A204.1 (cell line): ENCODE results near the gene VWA3A.
"Not testable (repeated sequence)": the region's sequence is repeated elsewhere in the genome, so short reads cannot be mapped to it uniquely, and the experiment has no call there.

ENCODE experiments used
- FAIRE-seq: peaks from 2 replicates; lab custom pipeline; 2012; peaks lifted over from hg19 to GRCh38; lab: Jason Lieb, UNC

Gene VWA3A

DNA sequence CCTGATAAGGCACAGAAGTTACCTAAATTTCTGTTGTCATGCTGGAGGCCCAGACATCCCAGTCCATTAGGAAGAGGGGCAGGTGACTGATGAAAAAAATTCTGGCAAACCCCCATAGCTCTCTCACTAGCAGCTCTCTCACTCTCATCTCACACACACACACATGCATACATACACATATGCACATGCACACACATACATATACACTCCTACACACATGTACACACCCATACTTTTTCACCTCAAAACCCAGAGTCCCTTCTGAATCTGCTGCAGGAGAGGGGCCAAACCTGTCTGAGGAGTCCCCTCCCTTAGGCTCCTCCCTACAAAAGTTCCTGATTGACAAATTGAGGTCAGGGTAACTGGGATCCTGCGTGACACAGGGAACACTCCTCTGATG lies 47.4 kb downstream of the VWA3A start:
- no peak for FAIRE-seq

DNA sequence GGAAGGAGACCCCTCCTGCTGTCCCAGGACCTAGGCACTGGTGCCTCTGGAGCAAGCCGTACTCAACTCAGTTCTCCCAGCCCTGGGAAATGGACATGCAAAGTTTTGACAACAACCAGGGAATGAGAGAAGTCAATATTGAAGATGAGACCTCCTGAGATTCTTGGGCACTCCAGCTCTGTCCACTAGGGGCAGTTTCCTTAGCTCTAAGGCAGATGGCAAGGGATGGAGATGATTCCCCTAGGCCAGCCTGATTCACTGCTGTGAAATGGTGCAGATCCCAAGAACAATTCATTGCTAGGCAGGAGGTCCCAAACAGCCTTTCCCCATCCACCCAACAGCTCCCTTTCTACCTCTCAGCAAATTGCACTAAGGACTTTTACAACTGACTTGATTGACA lies 49.4 kb downstream of the VWA3A start:
- no peak for FAIRE-seq

DNA sequence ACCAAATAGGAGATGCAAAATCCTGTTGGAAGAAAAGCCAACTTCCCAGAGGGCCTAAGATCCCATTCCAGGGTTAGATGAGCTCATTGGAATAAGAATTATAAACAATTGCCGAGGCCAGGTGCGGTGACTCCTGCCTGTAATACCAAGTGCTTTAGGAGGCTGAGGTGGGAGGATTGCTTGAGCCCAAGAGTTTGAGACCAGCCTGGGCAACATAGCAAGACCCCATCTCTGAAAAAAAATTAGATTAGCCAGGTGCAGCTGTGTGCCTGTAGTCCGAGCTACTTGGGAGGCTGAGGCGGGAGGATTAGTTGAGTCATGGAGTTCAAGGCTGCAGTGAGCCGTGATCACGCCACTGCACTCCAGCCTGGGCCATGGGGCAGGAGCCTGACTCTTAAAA lies 52.2 kb downstream of the VWA3A start:
- FAIRE-seq: no peak

DNA sequence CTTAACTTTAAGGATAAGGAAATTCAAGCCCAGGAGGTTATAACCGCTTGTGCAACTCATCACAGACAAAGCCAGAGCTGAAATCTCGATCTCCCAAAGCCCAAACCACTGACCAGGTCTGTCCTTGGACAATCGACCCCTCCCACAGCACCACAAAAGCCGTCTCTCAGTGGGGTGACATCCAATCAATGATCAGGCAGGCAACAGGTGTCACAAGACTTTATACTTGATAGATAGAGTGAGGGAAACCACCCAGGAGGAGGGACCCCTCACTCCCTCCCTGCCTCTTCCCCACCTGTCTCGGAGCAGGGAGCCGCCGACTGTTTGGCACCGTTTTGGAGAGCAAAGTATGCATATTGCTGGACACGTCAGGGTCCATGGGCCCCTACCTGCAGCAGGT lies 55.5 kb downstream of the VWA3A start:
- FAIRE-seq: no peak

DNA sequence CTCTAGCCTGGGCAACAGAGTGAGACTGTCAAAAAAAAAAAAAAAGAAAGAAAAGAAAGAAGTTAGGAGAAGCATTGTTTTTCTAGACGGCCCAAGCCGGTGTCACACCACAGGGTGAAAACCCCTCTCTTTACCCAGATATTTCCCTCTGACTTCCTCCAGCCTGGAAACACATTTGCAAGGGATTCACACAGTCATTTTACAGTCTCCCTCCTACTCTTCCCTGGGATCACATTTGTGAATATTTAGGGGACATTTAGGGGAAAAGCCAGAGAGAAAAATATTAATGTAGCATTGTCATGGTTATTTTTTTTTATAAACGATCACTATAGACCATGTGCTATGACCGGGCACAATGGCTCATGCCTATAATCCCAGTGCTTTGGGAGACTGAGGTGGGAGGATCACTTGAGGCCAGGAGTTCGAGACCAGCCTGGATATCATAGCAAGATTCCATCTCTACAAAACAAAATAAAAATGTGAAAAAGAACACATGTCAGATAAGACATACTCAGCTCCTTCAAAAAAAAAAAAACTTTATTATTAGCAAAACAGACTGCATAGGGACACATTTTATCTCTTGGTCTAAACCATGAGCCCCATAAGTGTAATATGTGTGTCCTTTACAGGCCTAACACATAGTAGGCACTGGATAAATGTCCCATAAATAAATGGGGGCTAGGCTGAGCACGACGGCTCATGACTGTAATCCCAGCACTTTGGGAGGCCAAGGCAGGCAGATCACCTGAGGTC lies 59.1 kb downstream of the VWA3A start:
- no peak for FAIRE-seq

DNA sequence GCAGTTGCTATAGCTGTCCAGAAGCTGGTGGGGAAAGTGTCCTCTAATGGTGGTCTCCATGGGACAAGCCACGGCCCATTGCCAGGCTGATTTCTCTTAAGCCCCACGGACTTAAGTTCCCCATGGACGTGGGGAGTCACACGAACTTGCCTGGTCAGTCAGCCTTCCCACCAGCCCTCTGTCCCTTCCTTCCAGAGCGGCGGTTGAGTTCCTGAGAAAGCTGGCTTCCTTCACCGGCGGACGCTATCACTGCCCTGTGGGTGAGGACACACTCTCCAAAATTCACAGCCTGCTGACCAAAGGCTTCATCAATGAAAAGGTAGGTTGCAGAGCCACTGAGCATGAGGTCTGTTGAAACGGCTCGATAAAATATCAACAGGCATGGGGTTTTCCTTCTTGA lies 60.0 kb downstream of the VWA3A start:
- FAIRE-seq: no peak

DNA sequence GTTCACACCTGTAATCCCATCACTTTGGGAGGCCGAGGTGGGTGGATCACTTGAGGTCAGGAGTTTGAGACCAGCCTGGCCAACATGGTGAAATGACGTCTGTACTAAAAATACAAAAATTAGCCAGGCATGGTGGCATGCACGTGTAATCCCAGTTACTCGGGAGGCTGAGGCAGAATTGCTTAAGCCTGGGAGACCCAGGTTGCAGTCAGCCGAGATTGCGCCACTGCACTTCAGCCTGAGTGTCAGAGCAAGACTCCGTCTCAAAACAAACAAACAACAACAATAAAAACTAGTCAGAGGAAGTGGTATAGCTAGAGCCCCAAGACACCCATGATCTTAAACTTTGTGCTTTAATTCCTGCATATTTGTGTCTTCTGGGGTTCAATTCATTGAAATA lies 60.7 kb downstream of the VWA3A start:
- not testable (repeated sequence) for FAIRE-seq

DNA sequence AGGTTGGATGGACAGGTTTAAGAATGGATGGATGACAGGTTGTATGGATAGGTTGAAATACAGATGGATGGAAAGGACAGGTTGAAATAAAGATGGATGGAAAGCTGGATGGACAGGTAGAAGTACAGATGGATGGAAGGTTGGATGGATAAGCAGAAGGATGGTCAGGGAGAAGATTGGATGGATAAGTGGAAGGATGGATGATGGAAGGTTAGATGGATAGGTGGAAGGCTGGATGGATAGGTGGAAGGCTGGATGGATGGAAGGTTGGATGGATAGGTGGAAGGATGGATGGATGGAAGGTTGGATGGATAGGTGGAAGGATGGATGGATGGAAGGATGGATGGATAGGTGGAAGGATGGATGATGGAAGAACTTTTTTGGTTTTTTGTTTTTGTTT lies 69.1 kb downstream of the VWA3A start:
- FAIRE-seq: no peak

DNA sequence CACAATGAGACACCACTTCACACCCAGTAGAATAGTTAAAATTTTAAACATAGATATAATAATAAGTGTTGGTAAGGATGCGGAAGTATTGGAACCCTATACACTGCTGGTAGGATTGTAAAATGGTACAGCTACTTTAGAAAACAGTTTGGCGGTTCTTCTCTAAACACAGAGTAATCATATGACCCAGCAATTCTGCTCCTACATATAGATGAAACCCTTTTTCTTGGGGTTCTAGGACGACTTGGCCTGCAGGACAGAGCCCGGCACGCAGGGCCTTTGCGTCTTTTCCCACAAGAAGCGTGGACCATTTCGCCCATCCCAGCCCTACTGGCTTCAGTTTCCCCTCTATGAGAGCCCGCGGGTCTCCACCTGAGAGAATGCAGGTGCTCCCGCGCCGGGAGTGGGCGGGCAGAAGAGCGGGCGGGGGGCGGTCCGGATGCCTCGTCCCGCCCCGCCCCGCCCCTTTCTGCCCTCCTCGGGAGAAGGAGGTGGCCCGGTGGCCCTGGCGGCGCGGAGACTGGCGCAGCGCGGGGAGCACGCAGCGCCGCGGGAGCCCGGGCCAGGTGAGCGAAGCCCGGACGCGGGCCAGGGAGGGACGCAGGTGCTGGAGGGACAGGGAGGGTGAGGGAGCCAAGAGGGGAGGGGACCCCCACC lies 69.8 kb downstream of the VWA3A start, which contains the start of gene SDR42E2:
SDR42E2 (plus strand) TSS at position 508 of the 657 bp plus-strand sequence. CDS start 3,077 bp downstream, outside the sequence.
- FAIRE-seq: no peak

DNA sequence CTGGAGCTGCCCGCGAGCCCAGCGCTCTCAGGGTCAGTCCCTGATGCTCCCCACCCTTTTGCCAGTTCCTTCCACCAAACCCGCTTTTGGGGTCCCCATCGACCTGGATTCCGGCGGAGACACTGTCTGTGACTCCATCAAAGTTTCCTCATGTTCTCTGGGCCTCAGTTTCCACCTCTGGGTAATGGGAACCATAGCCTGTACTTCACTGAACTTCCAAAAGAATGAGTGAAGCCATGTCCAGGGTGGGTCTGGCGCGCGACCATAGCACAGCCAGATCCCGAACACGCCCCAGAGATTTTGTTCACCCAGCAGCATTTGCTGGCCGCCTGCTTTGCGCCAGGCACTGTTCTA lies 70.3 kb downstream of the VWA3A start:
- FAIRE-seq: no peak

DNA sequence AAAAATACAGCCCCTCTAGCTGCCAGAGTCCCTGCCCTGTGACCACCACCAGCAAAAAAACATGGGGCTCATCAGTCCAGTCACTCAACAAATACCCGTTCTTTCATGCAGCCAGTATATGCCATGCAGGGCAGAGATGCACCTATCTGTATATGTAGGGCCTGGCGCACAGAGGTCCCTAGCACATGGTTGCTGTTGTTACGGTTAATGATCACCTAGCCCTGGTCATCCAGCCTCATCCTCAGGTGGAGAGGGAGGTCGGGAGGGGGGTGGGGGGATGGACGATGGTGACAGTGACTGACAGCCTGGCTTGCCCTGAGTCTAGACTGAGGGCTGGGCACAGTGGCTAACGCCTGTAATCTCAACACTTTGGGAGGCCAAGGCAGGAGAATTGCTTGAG lies 71.5 kb downstream of the VWA3A start:
- no peak for FAIRE-seq

DNA sequence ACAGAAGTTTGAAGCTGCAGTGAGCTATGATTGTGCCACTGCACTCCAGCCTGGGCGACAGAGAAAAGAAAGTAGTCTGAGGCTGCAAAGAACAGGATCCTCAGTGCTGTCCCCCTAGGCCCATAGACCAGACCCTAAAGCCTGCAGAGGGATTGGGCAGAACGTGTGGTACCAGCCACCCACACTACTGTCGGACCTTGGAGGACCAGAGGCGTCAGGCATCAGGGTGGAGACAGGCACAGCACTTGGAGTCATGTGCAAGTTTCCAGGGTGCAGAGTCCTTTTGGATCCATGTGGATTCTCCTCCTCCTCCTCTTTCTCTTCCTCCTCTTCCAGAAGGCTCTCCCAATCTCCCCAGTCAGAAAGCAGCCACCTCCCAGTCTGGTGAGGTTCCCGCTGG lies 72.1 kb downstream of the VWA3A start:
- no peak for FAIRE-seq

DNA sequence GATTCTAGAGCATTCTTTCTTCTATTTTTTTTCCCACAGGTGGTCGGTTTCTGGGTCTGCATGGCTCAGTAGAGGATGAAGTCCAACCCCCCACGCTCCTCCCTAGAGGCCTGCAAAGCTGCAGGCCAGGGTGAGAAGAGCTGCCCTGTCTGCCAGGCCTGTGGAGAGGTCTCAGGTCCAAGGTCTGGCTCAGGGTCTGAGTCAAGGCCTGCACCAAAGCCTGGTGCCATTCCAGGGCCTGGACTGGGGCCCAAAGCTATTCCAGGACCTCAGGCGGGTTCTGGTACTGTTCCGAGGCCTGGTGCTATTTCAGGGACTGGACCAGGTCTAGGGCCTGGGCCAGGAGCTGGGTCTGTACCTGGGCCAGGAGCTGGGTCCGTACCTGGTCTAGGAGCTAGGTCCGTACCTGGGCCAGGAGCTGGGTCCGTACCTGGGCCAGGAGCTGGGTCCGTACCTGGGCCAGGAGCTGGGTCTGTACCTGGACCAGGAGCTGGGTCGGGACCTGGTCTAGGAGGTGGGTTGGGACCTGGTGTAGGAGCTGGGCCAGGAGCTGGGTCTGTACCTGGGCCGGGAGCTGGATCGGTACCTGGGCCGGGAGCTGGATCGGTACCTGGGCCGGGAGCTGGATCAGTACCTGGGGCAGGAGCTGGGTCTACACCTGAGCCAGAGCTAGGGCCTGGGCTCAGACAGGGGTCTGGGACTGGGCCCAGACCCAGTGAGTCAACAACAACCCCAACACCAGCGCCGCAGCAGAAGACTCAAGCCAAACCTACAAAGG lies 73.4 kb downstream of the VWA3A start:
- FAIRE-seq: no peak

DNA sequence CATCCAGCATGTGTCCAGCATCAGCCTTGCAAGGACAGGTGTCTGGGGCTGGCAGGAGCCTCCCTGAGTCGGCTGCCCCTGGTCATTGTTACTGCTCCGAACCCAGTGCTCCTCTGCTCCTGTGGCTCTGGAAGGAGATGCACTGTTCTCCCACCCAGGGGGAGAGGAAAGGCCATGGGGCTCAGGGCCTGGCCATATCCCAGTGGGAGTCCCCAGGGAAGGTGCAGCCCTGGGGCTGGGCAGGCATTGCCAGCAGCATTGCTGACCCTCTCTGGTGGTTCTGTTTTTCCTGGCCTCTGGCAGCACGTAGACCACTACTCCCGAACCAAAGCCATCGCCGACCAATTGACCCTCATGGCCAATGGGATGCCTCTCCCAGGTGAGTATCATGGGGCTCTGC lies 79.6 kb downstream of the VWA3A start:
- no peak for FAIRE-seq

DNA sequence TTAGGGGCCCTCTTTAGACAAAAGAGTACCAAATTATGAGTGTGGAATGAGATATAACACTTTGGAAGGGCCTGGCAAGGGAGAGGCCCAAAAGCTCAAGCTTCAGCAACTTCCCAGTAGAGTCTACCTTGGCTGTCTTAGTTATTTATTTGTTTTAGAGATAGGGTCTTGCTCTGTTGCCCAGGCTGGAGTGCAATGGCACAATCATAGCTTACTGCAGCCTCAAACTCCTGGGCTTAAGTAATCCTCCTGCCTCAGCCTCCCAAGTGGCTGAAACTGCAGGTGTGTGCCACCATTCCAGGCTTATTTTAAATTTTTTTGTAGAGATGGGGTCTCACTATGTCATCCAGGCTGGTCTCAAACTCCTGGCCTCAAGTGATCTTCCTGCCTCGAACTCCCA lies 80.3 kb downstream of the VWA3A start:
- not testable (repeated sequence) for FAIRE-seq

DNA sequence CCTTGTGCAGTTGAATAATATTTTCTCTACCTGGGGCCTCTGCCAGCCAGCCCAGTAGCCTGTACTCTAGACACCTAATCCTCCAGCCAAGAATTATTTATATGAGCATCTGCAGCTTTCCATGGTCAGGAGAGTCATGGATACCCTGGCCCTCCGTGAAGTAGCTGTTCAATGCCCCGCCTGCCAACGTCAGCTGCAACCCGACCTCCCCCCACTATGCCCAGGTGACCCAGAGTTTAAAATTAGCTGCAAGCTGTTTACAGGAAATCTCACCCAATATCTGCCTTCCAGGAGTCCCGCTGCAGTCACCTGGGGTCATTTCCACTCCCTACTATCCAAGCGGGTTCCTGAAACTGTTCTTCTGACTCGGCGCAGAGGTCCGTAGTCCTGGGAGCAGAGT lies 82.3 kb downstream of the VWA3A start:
- FAIRE-seq: no peak

DNA sequence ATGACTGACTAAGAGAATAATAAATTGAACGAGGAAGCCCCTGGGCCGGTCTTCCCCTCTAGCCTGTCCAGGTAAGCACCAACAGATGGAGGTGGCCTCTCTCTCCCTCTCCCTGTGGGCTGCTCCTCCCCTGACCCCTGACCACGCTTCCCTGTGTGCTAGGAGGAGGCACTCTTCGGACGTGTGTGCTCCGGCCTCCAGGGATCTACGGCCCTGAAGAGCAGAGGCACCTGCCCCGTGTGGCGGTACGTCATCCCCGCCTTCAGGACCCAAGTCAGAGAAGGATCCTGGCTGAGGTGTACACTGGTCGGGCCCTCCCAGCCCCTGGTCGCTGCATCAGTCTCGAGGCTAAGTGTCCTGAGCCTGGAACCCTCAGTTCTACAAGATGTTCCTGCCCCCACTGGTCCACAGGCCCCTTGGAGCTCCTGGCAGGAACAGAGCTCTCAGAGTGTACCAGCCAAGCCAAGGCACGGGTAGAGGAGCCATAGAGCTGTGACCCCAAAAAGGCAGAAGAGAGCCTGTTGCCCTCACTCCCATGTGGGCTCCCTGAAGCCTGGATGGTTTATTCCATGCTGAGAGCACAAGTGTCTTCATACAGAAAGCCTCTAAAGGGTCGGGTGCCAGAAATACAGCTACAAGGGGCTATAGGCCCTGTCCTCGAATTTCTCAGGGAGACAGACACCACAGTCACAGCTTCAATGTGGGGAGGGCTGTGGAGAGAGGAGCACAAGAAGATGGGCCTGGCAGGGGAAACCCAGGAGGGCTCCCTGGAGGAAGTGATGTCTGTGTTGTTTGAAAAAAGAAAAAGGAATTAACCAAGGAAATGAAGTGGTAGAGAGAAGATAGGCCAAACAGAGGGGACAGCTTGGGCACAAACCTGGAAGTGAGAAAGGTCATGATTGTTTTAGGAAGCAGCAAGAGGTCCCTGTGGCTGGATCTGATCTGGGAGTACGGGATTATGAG lies 85.9 kb downstream of the VWA3A start:
- no peak for FAIRE-seq

DNA sequence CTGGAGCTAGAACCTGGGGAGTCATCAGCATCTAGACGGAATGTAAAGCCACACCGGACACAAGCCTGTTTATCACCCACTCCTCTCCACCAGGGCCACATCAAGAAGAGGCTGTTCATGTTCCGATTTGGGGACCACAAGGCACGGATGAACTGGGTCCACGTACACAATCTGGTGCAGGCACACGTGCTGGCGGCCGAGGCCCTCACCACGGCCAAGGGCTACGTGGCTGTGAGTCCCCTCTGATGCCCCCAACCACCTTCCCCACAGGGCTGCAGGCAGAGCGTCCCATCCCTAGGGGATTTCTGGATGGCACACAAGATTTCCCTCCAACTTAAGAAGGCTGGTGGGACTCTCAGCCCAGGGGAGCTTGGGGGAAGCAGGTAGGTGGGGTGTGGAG lies 89.1 kb downstream of the VWA3A start:
- no peak for FAIRE-seq

DNA sequence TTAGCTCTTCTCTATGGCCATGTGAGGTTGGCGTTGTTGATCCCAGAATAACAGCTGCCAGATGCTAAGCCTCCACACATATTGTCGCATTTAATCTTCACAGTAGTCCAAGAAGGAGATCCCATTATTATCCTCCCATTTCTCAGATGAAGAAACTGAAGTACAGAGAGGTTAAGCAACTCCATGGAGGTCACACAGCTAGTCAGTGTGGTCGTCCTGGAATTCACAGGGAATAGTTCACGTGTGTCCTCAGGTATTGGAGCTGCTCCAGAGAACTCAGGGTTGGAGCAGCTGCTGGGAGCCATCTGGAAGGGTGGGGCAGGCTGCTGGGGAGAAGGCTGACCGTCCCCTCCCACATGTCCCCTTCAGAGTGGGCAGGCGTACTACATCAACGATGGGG lies 89.5 kb downstream of the VWA3A start:
- FAIRE-seq: no peak

DNA sequence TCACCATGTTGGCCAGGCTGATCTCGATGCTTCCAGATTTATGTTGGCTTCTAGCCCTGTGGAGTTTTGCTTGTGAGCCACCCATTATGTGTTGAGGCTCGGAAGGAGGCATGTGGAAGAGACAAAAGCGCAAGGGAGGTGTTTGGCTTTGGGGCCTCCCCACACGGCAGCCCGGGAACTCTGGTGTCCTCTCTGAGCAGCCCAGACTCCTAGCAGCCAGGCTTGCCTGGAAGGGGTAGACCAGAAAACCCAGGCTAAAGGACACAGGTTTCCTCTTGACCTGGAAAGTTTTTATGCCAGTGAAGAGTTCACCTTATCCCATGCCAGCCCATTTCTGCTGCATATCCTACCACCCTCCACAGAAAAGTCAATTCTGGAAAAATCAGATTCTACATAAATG lies 91.0 kb downstream of the VWA3A start:
- no peak for FAIRE-seq

DNA sequence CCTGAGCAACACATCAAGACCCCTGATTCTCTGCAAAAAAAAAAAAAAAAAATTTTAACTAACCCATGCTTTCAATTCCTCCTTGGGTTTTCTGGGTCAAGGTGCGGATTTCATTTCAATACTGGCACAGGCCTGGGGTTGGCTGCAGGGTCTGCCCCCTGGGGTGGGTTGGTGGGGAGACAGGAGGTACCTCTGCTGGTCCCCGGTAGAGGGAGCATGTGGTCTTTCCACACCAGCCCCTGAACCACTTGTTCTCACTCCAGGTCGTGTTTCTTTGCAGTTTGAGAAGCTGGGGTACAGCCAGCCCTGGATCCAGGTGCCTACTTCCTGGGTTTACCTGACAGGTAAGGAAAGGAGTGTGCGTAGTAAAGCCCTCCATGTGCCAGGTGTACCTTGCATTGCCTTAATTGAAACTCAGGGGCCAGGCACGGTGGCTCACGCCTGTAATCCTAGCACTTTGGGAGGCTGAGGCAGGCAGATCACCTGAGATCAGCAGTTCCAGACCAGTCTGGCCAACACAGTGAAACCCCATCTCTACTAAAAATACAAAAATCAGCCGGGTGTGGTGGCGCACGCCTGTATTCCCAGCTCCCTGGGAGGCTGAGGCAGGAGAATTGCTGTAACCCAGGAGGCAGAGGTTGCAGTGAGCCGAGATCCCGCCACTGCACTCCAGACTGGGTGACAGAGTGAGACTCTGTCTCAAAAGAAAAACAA lies 91.7 kb downstream of the VWA3A start:
- no peak for FAIRE-seq

DNA sequence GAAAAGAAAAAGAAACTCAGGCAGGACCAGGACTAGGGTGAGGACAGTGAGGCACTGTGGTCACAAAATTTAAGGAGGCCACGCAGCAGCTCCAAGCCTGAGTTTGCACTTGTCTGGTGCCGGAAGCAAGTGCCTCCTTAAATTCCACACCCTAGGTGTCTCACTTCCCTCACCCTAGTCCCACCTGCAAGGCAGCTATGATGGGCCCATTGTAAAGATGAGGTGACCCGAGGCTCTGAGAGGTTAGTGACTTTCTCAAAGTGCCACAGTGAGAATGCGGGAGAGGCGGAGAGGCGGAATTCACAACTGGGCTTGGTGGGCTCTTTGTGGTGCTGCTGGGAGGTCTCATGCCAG lies 92.3 kb downstream of the VWA3A start:
- no peak for FAIRE-seq
